ENCODE measurements around the gene IDH3B. TPM values are rescaled to one million over a fixed set of nuclear protein-coding genes. Genes with fewer than 3 reads are reported as not detected.

Gene IDH3B
- total RNA-seq, 1 experiment from 2014 or later = 146 TPM

- no peak for DNase-seq (ENCODE audit: low spot score)
Observed at GRCh38 chr20:2618815-2619214, 45.2 kb downstream of the IDH3B start.

- no peak for DNase-seq (ENCODE audit: low spot score)
Observed at GRCh38 chr20:2617099-2617714, 46.8 kb downstream of the IDH3B start.

DNA sequence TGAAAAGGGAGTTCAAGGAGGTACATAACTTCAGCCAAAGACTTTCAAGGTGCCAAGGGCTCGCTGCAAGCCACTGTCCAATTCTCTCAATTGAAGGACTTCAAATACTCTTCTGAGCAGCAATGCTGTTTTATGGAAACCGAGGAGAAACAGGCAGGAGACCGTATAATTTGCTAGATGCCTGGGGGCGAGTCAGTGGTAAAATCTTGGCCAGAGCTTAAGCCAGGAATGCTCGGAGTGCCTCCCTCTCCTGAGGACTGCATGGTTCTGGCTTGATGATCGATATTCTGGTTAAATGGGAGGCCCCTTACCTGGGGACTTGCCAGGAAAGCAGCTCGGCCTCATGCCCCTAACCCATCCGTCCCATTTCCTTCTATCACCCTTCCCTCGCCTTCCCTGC is 47.4 kb downstream of the IDH3B start:
- no peak for DNase-seq (ENCODE audit: low spot score)

- no peak for DNase-seq (ENCODE audit: low spot score)
Observed at GRCh38 chr20:2612073-2612472, 51.9 kb downstream of the IDH3B start.

GRCh38 chr20:2610941-2611720 is 52.9 kb downstream of the IDH3B start:
- no peak for DNase-seq (ENCODE audit: low spot score)

DNA sequence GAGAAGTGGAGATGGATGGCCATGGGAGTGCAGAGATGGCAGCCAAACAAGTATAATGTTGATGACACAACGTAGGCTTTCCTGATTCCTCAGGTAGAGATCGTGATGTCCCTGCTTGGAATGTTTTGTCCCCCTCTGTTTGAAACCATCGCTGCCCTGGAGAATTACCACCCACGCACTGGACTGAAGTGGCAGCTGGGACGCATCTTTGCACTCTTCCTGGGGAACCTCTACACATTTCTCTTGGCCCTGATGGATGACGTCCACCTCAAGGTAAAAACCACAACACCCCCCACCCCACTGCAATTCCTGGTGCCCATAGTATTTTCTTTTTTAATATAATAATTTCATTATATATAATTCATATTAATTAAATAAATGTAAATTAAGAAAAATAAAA is 53.7 kb downstream of the IDH3B start:
- no peak for DNase-seq (ENCODE audit: low spot score)

Small RNA genes lying within 50 kb of the gene (small RNA-seq; reads per million reads assigned to genes)
- gene SNORA51 (not detected), gene SNORD110 (not detected), gene SNORD56 (not detected), gene SNORD57 (not detected), gene SNORD86 (not detected)

Other genes with a start within 250 kb of the IDH3B start
- gene SNRPB, start 193.4 kb downstream of the IDH3B start, total RNA-seq (2014; rRNA removed; shearing (Covaris generic)) = 649 and 692 TPM in 2 replicates
- gene ZNF343, start 155.3 kb downstream of the IDH3B start, total RNA-seq (2014; rRNA removed; shearing (Covaris generic)) = 1.2 and 5.0 TPM in 2 replicates
- gene TMC2, start 127.6 kb downstream of the IDH3B start, total RNA-seq (2014; rRNA removed; shearing (Covaris generic)) = not detected in 2 replicates
- gene NOP56, start 11.6 kb downstream of the IDH3B start, total RNA-seq (2014; rRNA removed; shearing (Covaris generic)) = 365 and 383 TPM in 2 replicates
- 0.03 and 0.23 TPM in 2 replicates for gene EBF4, start 28.6 kb upstream of the IDH3B start, total RNA-seq (2014; rRNA removed; shearing (Covaris generic))
- gene CPXM1, start 136.4 kb upstream of the IDH3B start, total RNA-seq (2014; rRNA removed; shearing (Covaris generic)) = not detected in 2 replicates
- not detected in 2 replicates for gene C20orf141, start 150.8 kb upstream of the IDH3B start, total RNA-seq (2014; rRNA removed; shearing (Covaris generic))
- not detected in 2 replicates for gene TMEM239, start 152.1 kb upstream of the IDH3B start, total RNA-seq (2014; rRNA removed; shearing (Covaris generic))
- 34.4 and 37.6 TPM in 2 replicates for gene PCED1A, start 176.4 kb upstream of the IDH3B start, total RNA-seq (2014; rRNA removed; shearing (Covaris generic))
- gene VPS16, start 176.5 kb upstream of the IDH3B start, total RNA-seq (2014; rRNA removed; shearing (Covaris generic)) = 25.2 and 36.0 TPM in 2 replicates
- 16.3 and 17.6 TPM in 2 replicates for gene PTPRA, start 209.3 kb upstream of the IDH3B start, total RNA-seq (2014; rRNA removed; shearing (Covaris generic))